Activated CD8-positive, alpha-beta memory T cell treated with anti-CD3 and anti-CD28 coated beads, Interleukin-2, amount 50 U/mL, for 1 hour (primary cell): ENCODE measurements around the gene TARBP2.
"Not testable (repeated sequence)": the region's sequence is repeated elsewhere in the genome, so short reads cannot be mapped to it uniquely, and the experiment has no call there.

Source experiments
- DNase-seq: peaks from one replicate; pipeline ENCODE4 v3.0.0-alpha.2; 2020; ENCODE audit errors: extremely low read depth

TARBP2 gene

DNA sequence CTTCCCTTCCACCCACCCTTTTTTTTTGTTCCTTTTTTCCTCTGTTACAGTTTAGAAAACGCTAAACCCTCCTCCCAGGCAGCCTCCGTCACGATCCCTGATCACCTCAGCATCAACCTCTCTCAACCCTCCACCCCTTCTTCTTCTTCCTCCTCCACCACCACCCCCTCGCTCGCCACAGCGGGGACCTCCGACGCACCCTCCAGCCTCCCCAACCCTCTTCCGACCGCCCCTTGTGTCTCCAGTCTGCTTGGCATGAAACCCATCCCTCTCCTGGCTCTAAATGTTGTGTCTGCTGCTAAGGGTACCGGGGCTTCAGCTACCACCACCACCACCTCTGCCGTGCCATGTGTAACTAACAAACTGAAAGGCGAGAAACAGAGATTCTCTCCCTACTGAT is 26.3 kb upstream of the TARBP2 start:
- DNase-seq = no peak

DNA sequence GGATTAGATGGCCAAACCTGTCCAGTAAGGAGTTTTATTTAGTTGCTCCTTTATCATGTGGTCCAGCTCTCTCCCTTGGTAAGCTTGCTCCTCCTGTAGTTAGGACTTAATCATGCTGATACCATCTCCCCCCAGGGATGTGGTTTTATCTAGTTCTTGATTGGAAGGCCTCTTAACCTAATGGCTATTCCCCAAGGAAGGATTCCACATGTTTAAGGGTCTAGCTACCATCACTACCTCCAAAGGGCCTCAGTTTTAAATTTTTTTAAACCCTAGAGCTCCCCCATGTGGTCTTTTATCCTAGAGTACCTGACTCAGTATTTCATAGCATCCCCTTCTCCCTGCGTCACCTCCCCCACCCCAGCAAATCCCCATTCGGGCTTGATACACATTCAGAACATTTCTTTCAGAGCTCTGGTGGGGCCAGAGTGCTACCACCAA is 24.3 kb upstream of the TARBP2 start:
- no peak for DNase-seq

GRCh38 chr12:53478865-53479264 is 22.2 kb upstream of the TARBP2 start:
- no peak for DNase-seq

- DNase-seq = no peak
Observed at GRCh38 chr12:53479331-53479730, 21.8 kb upstream of the TARBP2 start.

DNA sequence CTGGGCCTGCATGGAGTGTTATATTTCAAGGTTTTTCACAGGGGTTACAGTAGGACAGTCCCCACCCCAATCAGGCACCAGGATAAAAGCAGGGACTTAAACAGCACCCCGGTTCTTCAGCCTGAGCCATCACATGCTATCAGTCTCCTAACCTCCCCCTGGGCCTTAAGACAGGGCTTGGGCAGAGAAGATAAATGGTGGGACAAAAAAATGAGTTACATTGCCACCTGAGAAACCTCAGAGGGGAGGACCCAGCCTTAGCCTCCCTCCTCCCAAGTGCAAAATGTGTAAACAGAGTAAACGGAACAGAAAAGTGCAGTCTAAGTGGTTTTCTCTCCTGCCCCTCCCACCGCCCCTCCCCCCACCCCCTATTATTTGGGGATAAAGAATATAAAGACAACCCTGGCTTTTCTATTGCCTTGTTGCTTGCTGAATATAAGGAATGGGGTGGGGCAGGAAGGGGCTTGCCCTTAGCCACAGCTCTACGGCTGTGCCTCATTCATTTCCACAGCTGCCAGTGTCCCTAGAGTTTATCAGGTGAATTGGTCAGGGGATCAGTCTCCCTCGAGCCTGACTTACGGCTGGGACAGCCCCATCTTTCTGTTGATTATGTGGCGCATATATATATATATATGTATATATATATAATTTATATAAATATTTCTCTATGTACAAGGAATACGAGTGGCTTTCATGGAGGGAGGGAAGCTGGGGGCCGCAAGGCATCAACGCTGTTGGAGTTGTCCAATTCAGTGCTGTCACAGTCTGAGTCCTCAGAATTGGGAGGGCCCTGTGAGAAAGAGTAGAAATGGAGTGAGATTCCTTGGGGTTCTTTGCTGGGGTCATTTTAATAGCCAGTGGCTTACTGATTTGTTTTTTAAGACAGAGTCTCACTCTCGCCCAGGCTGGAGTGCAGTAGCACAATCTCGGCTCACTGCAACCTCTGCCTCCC is 20.3 kb upstream of the TARBP2 start:
- DNase-seq = no peak

GRCh38 chr12:53481458-53481857 is 19.6 kb upstream of the TARBP2 start:
- not testable (repeated sequence) for DNase-seq

GRCh38 chr12:53481939-53482586 is 19.0 kb upstream of the TARBP2 start:
- no peak for DNase-seq

DNA sequence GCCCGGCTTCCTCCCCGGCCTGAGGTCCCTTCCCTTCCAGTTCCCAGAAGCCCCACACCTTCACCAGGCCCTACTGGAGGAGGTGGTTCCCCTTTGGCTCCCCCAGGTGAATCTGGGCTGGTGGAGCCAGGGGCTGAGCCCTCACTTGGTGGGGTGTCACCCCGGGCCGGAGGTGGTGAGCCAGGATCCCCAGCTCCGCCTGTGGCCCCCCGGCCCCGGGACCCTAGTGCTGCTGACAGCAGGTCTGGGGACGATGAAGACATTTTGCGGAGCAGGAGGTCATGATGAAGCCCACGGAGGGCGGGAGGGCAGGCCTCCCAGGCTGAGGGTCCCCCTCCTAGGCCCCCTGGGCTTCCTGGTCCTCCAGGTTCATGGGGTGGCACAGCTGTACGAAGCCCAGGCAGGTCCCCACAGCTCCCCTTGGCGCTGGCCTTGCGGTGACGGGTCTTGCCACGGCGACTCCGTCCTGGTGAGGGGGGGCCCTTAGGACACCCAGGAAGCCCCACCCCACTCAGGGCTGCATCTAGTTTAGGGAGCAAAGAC is 18.4 kb upstream of the TARBP2 start:
- DNase-seq = no peak

DNA sequence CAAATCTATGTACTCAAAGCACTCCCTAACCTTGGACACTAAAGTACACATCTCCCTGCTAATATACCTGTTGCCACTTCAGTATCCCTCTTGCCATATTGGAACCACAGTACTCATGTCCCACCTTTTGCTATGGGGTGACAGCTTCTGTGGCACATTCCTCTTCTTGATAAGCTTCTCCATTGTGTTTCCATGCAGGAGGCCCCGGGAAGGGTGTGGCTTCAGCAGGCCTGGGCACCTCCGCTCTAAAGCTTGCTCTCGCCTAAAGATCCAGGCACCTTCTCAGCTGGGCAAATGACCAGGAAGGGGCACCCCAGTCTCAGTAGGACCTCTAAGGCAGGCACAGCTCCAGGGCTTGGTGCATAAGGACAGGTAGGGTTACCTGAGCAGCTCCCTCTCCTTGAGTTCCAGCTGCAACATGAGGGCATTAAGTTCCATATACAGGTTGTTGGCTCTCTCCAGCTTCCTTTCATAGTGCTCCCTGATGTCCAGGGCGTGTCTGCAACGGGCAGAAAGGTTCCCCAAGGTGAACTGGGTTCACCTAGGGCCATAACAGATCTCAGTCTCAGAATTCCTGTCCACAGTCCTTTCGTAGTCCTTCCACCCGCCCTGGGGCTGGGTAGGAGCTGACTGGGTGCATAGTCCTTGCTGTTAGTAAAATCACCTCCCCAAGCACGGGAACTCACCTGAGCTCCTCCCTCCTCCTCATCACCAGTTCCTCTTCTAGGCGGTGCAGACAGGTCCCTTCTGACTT is 17.7 kb upstream of the TARBP2 start:
- no peak for DNase-seq

- DNase-seq = no peak
Observed at GRCh38 chr12:53483979-53484377, 17.1 kb upstream of the TARBP2 start.

GRCh38 chr12:53484686-53485575 is 16.2 kb upstream of the TARBP2 start:
- no peak for DNase-seq

DNA sequence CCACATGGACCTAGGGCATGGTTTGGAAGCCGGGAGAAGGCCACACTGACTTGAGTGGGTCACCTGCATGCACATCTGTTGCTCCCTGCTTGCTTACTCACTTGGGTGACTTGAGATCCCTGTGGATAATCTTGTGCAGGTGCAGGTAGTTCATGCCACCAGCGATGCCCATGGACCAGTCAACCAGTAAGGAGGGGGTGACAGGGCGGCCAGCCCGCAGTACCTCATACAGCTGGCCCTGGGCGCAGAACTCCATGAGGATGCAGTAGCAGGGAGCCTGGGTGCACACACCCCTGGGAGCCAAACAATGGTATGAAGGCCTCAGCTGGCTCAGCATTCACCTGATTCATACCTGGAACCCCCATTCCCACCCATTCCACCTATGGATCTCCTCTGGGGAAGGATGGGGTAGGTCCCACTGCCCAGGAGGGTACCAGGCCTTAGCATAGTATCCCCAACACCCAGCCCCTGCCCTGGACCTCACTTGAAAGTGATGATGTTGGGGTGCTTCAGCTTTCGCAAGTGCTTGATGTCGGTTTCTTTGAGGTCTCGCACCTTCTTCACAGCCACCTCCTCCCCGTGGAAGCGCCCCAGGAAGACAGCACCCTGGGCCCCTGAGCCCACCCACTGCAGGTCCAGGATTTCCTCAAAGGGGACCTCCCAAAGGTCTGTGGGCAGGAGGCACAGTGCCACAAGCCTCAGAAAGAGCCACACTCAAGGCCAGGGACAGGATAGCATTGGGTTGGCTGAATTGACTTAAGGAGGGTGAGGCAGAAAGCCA is 14.9 kb upstream of the TARBP2 start:
- DNase-seq = no peak

GRCh38 chr12:53486736-53487487 is 14.2 kb upstream of the TARBP2 start:
- no peak for DNase-seq

DNA sequence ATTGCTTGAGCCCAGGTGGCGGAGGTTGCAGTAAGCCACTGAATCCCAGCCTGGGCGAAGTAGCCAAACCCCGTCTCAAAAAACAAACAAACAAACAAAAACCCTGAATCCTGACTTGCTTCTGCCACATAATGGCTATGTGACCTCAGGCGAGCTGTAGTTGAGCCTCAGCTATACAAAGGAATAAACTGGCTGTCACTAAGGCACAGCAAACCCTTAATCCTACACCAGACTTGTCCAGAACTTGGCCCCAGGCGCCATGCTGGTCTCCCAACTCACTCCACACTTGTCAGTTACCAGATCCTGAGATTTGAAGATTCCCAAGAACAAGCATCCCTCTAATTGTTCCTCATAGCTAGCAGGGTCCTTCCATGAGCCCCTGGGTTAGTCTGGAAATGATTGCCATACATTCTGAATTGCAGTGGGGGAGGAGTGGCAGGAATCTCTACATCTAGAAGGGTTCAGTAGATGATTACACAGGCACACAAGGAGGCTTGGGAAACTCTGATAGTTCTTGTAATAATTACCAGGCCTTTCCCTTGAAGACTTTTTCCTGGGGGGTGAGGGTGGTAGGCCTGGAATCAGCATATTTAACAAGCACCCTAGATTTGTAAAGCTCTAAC is 11.7 kb upstream of the TARBP2 start:
- no peak for DNase-seq

DNA sequence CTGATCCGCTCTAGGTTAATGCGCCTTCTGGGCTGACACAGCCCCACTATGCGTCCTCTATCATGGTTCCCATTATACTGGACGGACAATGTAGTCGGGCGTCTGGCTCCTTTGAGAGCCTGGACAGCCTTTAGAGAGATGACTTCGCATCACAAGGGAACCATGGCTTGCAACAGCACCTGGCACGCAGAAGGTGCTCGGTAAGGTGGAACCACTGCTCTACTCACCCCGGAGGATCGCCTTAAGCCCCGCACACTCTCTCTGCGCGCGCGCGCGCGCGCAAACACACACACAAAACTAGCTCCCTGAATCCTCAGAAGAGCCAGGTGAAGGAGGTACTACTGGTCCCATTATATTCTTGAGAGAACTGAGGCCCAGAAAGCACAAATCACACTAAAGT is 8.9 kb upstream of the TARBP2 start:
- no peak for DNase-seq

DNA sequence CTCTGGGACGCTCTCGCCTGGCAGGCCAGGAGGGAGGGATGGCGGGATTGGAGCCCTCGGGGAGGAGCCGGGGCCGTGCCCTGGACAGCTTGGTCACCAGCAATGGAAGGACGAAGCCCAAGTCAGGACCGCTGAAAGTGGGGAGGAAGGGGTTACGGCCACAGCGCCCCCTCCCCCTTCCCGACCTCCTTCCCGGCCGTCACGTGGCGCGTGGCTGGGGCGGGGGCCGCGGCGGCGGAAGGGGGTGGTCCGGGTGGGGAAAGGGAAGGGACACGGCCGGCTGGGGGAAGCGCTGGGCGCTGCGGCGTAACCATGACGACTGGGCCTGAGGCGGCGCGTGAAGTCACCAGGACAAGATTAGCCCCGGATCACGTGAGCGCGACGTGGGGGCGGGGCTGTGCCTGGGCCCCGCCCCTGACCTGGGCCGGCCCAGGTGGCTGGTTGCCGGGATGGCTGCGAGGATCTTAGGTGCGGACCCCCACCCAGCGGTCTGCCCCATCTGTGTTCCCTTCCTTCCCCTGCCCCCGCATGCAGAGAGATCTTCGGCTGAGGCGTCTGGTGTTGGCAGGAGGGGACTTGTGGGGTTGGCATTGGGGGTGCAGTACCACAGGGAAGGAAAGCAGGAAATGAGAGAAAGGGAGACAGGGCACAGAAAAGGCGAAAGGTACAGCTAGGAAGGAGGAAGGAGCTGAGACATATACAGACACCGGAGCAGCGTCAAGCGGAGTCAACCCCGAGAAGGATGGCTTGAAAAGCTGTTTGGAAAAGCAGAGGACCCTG is 8.1 kb upstream of the TARBP2 start:
- DNase-seq = peak; percentile 45

- DNase-seq = no peak
Observed at GRCh38 chr12:53493610-53494391, 7.3 kb upstream of the TARBP2 start.
